DND-41 (cell line): ENCODE results near the gene FAM210B.

ENCODE experiments used
- ATAC-seq: fragments of 200-7000 bp; cut with Tn5 transposase; 3 replicates; pipeline ENCODE4 v1.9.1; 2021; ENCODE audit warnings: low read depth; ENCODE audit not compliant: insufficient read depth
- DNase-seq: peaks from one replicate; pipeline ENCODE4 v3.0.0-alpha.2; 2020
- H2AFZ ChIP-seq: 2 replicates; pipeline ENCODE4 v1.6.0; 2012; ENCODE audit warnings: low read depth, low read length
- H3K27ac ChIP-seq: 2 replicates; pipeline ENCODE4 v1.5.1; 2012; ENCODE audit warnings: low read length, inconsistent platforms
- H3K27me3 ChIP-seq: fragments of 200-600 bp; sonication (generic); 2 replicates; pipeline ENCODE4 v1.6.0; 2012; ENCODE audit warnings: low read length, mild to moderate bottlenecking, inconsistent platforms; ENCODE audit not compliant: insufficient read depth, poor library complexity
- H3K36me3 ChIP-seq: 2 replicates; pipeline ENCODE4 v1.5.1; 2012; ENCODE audit warnings: low read length, inconsistent platforms; ENCODE audit not compliant: insufficient read depth
- H3K4me1 ChIP-seq: 2 replicates; pipeline ENCODE4 v1.5.1; 2012; ENCODE audit warnings: mild to moderate bottlenecking, low read length; ENCODE audit not compliant: insufficient read depth
- H3K4me2 ChIP-seq: 2 replicates; pipeline ENCODE4 v1.6.0; 2012; ENCODE audit warnings: mild to moderate bottlenecking, moderate library complexity, low read length, inconsistent platforms; ENCODE audit not compliant: insufficient read depth
- H3K4me3 ChIP-seq, 2 experiments: fragments of 200-600 bp in 1 of 2; shearing (Covaris generic) in 1 of 2; 2 replicates each; pipeline ENCODE4 v1.5.1; 2012 to 2016; ENCODE audit warnings: inconsistent platforms in 2 of 2, low read length in 2 of 2, mild to moderate bottlenecking in 2 of 2, low read depth in 1 of 2, moderate library complexity in 1 of 2
- H3K79me2 ChIP-seq: 2 replicates; pipeline ENCODE4 v1.6.0; 2012; ENCODE audit warnings: low read length, inconsistent platforms; ENCODE audit not compliant: insufficient read depth
- H3K9ac ChIP-seq: 2 replicates; pipeline ENCODE4 v1.6.0; 2012; ENCODE audit warnings: low read depth, mild to moderate bottlenecking, inconsistent platforms, low read length, moderate library complexity
- H3K9me3 ChIP-seq: 2 replicates; pipeline ENCODE4 v1.5.1; 2012; ENCODE audit warnings: low read length, moderate library complexity, mild to moderate bottlenecking, inconsistent platforms; ENCODE audit not compliant: insufficient read depth, severe bottlenecking
- H4K20me1 ChIP-seq: 2 replicates; pipeline ENCODE4 v1.6.0; 2012; ENCODE audit warnings: low read length; ENCODE audit not compliant: insufficient read depth
- CTCF ChIP-seq: IDR thresholded peaks from 2 replicates; pipeline ENCODE4 v1.5.1; 2012; ENCODE audit warnings: borderline replicate concordance, low read length, moderate library complexity, mild to moderate bottlenecking; ENCODE audit not compliant: poor library complexity, severe bottlenecking; ENCODE audit errors: extremely low read depth
- EZH2 ChIP-seq: IDR thresholded peaks from 3 replicates; pipeline ENCODE4 v1.6.1; 2012; ENCODE audit warnings: borderline replicate concordance, low read depth, mild to moderate bottlenecking, moderate library complexity, low read length, inconsistent platforms; ENCODE audit not compliant: severe bottlenecking

FAM210B gene

GRCh38 chr20:56414842-56415765, 56.3 kb downstream of the FAM210B start:
- ATAC-seq: no peak
- Histone ChIP-seq H3K27me3 (no peaks in the 10 kb centered on the region), H3K4me1 (no peaks in the 10 kb centered on the region), H3K4me2 (no peak overlapping the region), H3K4me3 (no peak overlapping the region), H3K9me3 (no peaks in the 10 kb centered on the region), H3K36me3 (no peaks in the 10 kb centered on the region), H4K20me1 (no peaks in the 10 kb centered on the region; the same call in 1 of the 2 replicates), H3K9ac (no peak overlapping the region), H3K79me2 (no peaks in the 10 kb centered on the region), H3K27ac (no peak overlapping the region), H2AFZ (no peak overlapping the region)
- TF ChIP-seq CTCF (no peak), EZH2 (no peak)
- DNase-seq: no peak

GRCh38 chr20:56417402-56417801, 58.6 kb downstream of the FAM210B start:
- H3K36me3 ChIP-seq: no peaks in the 10 kb centered on the region
- DNase-seq (no peak), ATAC-seq (no peak)
- no peaks in the 10 kb centered on the region for H3K4me1 ChIP-seq
- H2AFZ ChIP-seq: no peak overlapping the region
- no peaks in the 10 kb centered on the region for H3K9me3 ChIP-seq
- no peak overlapping the region for H3K9ac ChIP-seq
- H3K27ac ChIP-seq: no peak overlapping the region
- no peaks in the 10 kb centered on the region; the same call in 1 of the 2 replicates for H4K20me1 ChIP-seq
- no peaks in the 10 kb centered on the region for H3K79me2 ChIP-seq
- H3K4me3 ChIP-seq: no peak overlapping the region
- no peak overlapping the region for H3K4me2 ChIP-seq
- no peaks in the 10 kb centered on the region for H3K27me3 ChIP-seq
- TF ChIP-seq EZH2 (no peak), CTCF (no peak)

DNA sequence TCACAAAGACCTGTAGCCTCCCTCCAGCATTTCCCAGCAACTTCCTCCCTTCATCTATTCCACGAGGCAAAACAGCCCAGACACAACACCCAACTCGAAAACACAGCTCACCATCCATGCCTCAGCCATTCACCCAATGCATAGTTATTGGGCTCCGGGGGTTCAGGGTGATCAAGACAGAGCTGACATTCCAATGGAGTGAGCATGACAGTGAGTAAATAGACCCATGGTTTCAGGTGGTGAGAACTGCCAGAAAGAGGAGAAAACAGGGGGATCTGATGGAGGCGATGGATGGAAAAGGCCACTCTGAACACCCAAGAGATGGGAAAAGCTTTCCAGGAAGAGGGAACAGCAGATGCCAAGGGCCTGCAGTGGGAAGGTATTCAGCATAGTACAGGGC, 59.1 kb downstream of the FAM210B start:
- Histone ChIP-seq H3K9me3 (no peaks in the 10 kb centered on the region), H3K27ac (no peak overlapping the region), H3K79me2 (no peaks in the 10 kb centered on the region), H3K27me3 (no peaks in the 10 kb centered on the region), H3K9ac (no peak overlapping the region), H3K36me3 (no peaks in the 10 kb centered on the region), H3K4me1 (no peaks in the 10 kb centered on the region), H2AFZ (no peak overlapping the region), H4K20me1 (no peaks in the 10 kb centered on the region; the same call in 1 of the 2 replicates), H3K4me3 (no peak overlapping the region), H3K4me2 (no peak overlapping the region)
- TF ChIP-seq CTCF (no peak), EZH2 (no peak)
- ATAC-seq (no peak), DNase-seq (no peak)
